ENCODE measurements around the gene MACROD2.
"Not testable (repeated sequence)": the region's sequence is repeated elsewhere in the genome, so short reads cannot be mapped to it uniquely, and the experiment has no call there.

MACROD2 gene

GRCh38 chr20:13995086-13995665 lies at the start of gene MACROD2:
MACROD2 (plus strand) TSS chr20:13995516.
- DNase-seq (ENCODE audit: low read depth), result no peak

GRCh38 chr20:13947719-13948118 lies 47.6 kb upstream of the MACROD2 start:
- no peak for DNase-seq (ENCODE audit: low read depth)

GRCh38 chr20:13953227-13953626 lies 42.1 kb upstream of the MACROD2 start:
- no peak for DNase-seq (ENCODE audit: low read depth)

GRCh38 chr20:13960119-13960518 lies 35.2 kb upstream of the MACROD2 start:
- DNase-seq (ENCODE audit: low read depth), result no peak

- DNase-seq (ENCODE audit: low read depth), result no peak
Measured at GRCh38 chr20:13960525-13960924, 34.8 kb upstream of the MACROD2 start.

- no peak for DNase-seq (ENCODE audit: low read depth)
Measured at GRCh38 chr20:13984211-13984610, 11.1 kb upstream of the MACROD2 start.

GRCh38 chr20:13990465-13990864 lies 4.9 kb upstream of the MACROD2 start, which contains the start of gene SEL1L2:
SEL1L2 (minus strand) TSS chr20:13990614; CDS start chr20:13990534, 80 bp downstream.
- DNase-seq (ENCODE audit: low read depth), result no peak

- DNase-seq (ENCODE audit: low read depth), result no peak
Measured at GRCh38 chr20:13991311-13991710, 4.0 kb upstream of the MACROD2 start.

GRCh38 chr20:13991955-13992354 lies 3.4 kb upstream of the MACROD2 start:
- DNase-seq (ENCODE audit: low read depth), result not testable (repeated sequence)

GRCh38 chr20:13995841-13996240 lies 525 bp downstream of the MACROD2 start:
- DNase-seq (ENCODE audit: low read depth), result no peak

GRCh38 chr20:13996265-13996664 lies 949 bp downstream of the MACROD2 start:
- DNase-seq (ENCODE audit: low read depth), result no peak

GRCh38 chr20:14000917-14001316 lies 5.6 kb downstream of the MACROD2 start:
- no peak for DNase-seq (ENCODE audit: low read depth)

- DNase-seq (ENCODE audit: low read depth), result no peak
Measured at GRCh38 chr20:14005996-14006395, 10.7 kb downstream of the MACROD2 start.

GRCh38 chr20:14009208-14009607 lies 13.9 kb downstream of the MACROD2 start:
- DNase-seq (ENCODE audit: low read depth), result no peak

- DNase-seq (ENCODE audit: low read depth), result no peak
Measured at GRCh38 chr20:14012671-14013070, 17.4 kb downstream of the MACROD2 start.

- no peak for DNase-seq (ENCODE audit: low read depth)
Measured at GRCh38 chr20:14030991-14031390, 35.7 kb downstream of the MACROD2 start.

- DNase-seq (ENCODE audit: low read depth), result no peak
Measured at GRCh38 chr20:14033310-14033709, 38.0 kb downstream of the MACROD2 start.

GRCh38 chr20:14036567-14036966 lies 41.3 kb downstream of the MACROD2 start:
- DNase-seq (ENCODE audit: low read depth), result no peak

- not testable (repeated sequence) for DNase-seq (ENCODE audit: low read depth)
Measured at GRCh38 chr20:14044712-14045276, 49.5 kb downstream of the MACROD2 start.

GRCh38 chr20:14046534-14046933 lies 51.2 kb downstream of the MACROD2 start:
- DNase-seq (ENCODE audit: low read depth), result no peak

GRCh38 chr20:14049111-14049510 lies 53.8 kb downstream of the MACROD2 start:
- DNase-seq (ENCODE audit: low read depth), result no peak

GRCh38 chr20:14051454-14051853 lies 56.1 kb downstream of the MACROD2 start:
- DNase-seq (ENCODE audit: low read depth), result no peak

GRCh38 chr20:14055127-14055742 lies 59.9 kb downstream of the MACROD2 start:
- DNase-seq (ENCODE audit: low read depth), result no peak

- no peak for DNase-seq (ENCODE audit: low read depth)
Measured at GRCh38 chr20:14062171-14062570, 66.9 kb downstream of the MACROD2 start.

Measured in stimulated activated CD8-positive, alpha-beta memory T cell treated with anti-CD3 and anti-CD28 coated beads, Interleukin-12 subunit alpha, Interleukin-12 subunit beta, amount 100 ng/mL, for 1 hour (primary cell).